GM12873 (cell line): ENCODE measurements around the gene VAV2.

Experiments
- TF ChIP-seq, protein P1 (sequence below): IDR thresholded peaks from 2 replicates; pipeline ENCODE4 v1.5.1; 2012; ENCODE audit warnings: low read depth, mild to moderate bottlenecking, moderate library complexity, low read length, control low read depth; ENCODE audit not compliant: insufficient read depth; ENCODE audit errors: missing control alignments

VAV2 gene

DNA sequence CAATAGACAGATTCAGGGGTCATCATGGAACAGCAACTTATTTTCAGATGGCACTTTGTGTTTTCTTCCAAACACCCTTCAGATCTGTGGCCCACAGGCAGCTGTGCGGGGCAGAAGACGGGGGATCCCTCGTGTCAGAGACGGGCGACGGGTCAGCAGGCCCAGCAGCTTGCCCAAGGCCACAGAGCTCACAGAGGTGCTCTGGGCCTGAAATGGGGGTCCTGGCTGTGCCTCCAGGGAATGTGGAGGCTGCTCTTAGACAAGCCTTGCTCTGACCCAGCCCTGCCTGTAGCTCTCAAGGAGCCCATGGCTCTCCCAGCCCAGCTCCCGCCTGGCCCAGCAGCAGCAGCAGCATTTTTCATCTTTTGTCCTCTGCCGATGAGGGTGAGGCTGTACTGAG is 213.0 kb downstream of the VAV2 start:
- TF ChIP-seq, protein P1, sequence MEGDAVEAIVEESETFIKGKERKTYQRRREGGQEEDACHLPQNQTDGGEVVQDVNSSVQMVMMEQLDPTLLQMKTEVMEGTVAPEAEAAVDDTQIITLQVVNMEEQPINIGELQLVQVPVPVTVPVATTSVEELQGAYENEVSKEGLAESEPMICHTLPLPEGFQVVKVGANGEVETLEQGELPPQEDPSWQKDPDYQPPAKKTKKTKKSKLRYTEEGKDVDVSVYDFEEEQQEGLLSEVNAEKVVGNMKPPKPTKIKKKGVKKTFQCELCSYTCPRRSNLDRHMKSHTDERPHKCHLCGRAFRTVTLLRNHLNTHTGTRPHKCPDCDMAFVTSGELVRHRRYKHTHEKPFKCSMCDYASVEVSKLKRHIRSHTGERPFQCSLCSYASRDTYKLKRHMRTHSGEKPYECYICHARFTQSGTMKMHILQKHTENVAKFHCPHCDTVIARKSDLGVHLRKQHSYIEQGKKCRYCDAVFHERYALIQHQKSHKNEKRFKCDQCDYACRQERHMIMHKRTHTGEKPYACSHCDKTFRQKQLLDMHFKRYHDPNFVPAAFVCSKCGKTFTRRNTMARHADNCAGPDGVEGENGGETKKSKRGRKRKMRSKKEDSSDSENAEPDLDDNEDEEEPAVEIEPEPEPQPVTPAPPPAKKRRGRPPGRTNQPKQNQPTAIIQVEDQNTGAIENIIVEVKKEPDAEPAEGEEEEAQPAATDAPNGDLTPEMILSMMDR: no peak

- TF ChIP-seq, protein P1: no peak
Observed at GRCh38 chr9:133778336-133779013, 213.6 kb downstream of the VAV2 start.

- TF ChIP-seq, protein P1: no peak
Observed at GRCh38 chr9:133777871-133778270, 214.3 kb downstream of the VAV2 start.

DNA sequence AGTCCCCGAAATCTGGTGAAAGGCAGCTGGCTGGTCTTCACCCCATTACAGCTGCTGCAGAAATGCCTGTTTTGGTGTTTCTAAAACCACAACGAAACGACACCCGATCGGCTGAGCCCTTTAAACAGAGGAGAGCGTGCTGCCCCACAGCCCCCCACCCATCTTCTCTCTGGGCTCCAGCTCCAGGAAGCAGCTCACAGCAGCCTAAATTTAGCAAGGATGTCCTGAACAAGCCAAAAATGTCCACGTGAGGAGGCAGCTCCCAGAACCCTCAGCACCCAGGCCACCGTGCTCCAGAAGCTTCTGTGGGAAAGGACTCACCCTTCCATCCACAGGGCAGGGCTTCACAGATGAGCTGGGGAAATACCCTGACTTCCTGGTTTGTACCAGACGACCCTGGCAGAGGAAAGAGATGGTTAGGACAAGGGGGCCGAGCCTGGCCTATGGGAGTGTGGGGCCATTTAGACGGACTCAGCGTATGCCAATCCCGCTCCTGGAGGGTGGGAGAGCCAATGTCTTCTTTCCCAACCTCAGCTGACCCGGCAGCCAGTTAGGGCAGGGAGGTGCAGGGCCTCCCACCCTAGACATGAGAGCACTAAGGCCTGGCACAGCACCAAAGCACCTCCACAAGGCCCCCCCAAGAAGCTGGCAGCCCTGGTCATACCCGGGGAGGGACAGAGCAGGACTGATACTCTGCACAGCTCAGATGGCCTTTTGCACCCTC is 214.9 kb downstream of the VAV2 start:
- TF ChIP-seq, protein P1: no peak

DNA sequence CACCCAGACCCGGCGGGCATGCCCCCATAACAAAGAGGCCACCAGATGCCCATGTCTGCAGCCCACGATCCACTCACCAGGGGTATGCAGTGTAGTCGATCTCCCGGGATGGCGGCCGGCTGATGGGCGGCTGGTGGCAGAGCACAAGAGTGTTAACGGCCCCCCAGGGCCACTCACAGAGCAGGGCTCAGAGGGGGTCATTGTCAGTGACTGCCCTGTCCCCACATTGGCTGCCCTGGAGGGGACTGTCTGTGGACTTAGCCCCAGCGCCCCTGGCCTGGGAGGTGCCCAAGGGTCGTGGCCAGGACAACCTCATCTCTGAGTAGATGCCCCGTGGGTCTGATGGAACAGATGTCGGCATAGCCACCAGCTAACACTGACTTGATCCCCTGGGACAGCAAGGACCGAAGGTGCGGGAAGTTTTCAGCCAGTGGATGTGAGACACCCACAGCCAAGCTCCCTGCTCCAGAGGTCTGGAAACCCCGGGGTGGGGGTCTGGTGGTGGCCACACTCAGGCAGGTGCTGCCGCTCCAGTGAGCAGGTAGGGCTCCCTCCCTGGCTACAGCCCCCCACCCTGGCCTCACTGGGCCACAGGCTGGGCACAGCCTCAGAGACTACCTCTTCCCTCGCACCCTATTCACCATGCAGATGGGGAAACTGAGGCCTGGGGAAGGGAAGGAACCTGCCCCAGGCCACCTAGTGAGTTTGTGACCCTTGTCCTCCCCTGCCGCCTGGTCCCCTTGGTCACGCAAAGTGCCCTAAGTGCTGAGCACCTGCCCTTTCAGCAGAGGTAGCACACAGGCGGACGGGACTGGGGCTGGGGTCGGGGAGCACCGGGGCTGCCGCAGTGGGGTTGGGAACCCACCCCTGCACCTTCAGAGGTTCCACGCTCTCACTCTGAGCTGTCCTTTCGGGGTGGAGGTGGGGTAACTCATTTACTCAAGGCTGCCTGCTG is 215.9 kb downstream of the VAV2 start:
- TF ChIP-seq, protein P1: no peak

GRCh38 chr9:133775291-133775690 is 216.8 kb downstream of the VAV2 start:
- TF ChIP-seq, protein P1: no peak

DNA sequence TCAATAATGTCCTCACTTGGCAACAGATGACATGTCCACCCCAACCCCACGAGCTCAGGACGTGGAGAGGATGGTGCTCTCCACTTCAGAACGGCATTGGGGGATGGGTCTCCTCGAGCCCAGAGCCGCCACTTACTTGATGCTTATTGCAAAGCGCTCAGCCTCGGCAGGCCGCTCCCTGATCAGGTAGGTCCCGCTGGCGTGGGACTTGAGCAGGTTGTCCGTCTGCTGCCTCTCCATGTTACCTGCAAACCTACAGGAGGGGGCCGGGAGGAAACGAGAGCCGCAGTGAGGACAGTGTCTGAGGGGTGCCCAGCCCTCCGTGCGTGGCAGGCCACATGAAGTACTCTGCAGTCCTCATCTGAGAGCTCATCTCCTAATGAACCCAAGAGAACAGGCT is 217.3 kb downstream of the VAV2 start:
- TF ChIP-seq, protein P1: no peak
